HK-2 (cell line): Measurements from ENCODE around the gene MTCL3.
"Not testable (repeated sequence)": the region's sequence is repeated elsewhere in the genome, so short reads cannot be mapped to it uniquely, and the experiment has no call there.

Experiments
- DNase-seq: peaks from one replicate; pipeline ENCODE4 v3.0.0-alpha.2; 2018; ENCODE audit not compliant: unreplicated experiment

The MTCL3 gene

DNA sequence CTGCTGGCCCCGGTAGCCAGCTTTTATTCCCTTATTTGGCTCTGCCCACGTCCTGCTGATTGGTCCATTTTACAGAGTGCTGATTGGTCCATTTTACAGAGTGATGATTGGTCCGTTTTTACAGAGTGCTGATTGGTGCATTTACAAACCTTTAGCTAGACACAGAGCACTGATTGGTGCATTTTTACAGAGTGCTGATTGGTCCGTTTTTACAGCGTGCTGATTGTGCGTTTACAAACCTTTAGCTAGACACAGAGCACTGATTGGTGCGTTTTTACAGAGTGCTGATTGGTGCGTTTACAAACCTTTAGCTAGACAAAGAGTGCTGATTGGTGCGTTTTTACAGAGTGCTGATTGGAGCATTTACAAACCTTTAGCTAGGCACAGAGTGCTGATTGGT lies 90.6 kb downstream of the MTCL3 start:
- not testable (repeated sequence) for DNase-seq

DNA sequence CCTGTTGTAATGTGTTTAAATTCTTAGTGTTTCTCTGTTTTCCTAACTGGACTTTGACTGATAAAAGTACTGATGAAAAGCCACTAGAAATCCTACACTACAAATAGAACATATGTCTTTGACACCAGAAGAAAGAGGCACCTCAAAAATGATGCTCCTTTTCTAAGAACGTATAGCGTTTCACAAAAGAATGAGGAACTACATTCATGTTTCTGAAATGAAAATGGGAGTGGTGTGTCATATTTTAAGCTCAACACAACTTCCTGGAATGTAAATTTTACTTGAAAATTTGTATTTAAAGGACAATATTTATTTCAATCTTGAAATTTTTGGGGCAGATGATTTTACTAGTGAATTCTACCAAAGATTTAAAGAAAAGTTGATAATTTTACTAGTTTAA lies 95.2 kb downstream of the MTCL3 start:
- no peak for DNase-seq
